ENCODE results near the gene EPS8L1. TPM values are rescaled to one million over a fixed set of nuclear protein-coding genes. Genes with fewer than 3 reads are reported as not detected.

The EPS8L1 gene
- total RNA-seq, 6 donors from 2014 or later: 30.2 to 55.7 (median 43.3) TPM

DNA sequence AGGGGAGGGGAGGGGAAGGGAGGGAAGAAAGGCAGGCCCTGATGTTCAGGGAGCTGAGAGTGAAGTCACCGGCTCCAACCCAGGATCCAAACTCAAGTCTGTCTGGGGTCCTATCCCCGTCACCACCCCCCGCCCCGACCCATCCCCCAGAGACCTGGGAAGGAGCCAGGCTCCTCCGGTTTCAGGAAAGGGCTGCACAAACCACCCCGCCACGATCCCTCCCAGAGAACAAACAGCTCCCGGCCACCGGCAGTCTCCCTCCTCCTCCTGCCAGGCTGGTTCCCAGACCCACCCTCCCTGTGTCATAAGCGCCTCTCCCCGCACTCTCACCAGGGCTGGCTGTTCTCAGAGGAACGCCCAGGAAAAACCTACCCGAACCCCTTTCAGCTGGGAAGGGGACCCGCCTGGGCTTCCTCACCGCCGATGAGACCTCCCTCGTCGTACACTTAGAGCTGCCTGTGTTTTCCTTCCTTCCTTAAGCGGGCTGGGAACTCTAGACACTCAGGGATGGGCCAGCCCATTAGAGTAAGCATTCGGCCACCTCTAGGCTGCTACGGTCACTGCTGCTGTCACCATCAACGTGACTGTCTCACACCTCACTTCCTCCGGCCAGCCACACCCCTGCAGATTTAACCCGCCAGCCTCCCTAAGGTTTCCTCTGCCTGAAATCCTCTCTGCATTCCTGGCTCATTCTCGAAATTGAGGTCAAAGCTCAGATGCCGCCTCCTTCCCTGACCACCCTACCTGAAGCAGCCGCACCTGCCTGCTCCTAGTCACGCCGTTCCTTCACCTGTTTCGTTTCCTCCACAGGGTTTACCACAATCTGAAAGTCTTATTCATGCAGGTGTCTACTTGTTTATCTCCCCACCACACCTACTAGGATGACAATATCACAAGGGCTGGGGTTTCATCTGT, 6.5 kb upstream of the EPS8L1 start:
- no peaks in the 10 kb centered on the region for H3K36me3 ChIP-seq
- H3K4me1 ChIP-seq: peaks cover 3 to 14% (median 9%) of the 10 kb centered on the region in 4 donors
- DNase-seq (peak in 1 of 2 donors; percentile 78), ATAC-seq (ENCODE audit: low FRiP score in 2 of 2) (peak; percentile 74 to 92)
- H3K4me3 ChIP-seq: peak overlapping the region in 3 of 4 donors; percentile 38 to 47 (median 46)
- H3K9me3 ChIP-seq: no peaks in the 10 kb centered on the region
- 3% methylated on average over 22 to 26 of the region's 30 CpGs for WGBS, 2 donors
- no peaks in the 10 kb centered on the region for H3K27me3 ChIP-seq
- H3K27ac ChIP-seq: peak overlapping the region; percentile 67 to 80 (median 72)
- TF ChIP-seq POLR2A (IDR thresholded peaks at IDR 0.05) (peak in 3 of 4 donors; percentile 37 to 61 (median 56)), EP300 (IDR thresholded peaks at IDR 0.05) (no peak), POLR2AphosphoS5 (IDR thresholded peaks at IDR 0.05) (peak in 1 of 2 donors; percentile 68)
- TF ChIP-seq, protein P1, sequence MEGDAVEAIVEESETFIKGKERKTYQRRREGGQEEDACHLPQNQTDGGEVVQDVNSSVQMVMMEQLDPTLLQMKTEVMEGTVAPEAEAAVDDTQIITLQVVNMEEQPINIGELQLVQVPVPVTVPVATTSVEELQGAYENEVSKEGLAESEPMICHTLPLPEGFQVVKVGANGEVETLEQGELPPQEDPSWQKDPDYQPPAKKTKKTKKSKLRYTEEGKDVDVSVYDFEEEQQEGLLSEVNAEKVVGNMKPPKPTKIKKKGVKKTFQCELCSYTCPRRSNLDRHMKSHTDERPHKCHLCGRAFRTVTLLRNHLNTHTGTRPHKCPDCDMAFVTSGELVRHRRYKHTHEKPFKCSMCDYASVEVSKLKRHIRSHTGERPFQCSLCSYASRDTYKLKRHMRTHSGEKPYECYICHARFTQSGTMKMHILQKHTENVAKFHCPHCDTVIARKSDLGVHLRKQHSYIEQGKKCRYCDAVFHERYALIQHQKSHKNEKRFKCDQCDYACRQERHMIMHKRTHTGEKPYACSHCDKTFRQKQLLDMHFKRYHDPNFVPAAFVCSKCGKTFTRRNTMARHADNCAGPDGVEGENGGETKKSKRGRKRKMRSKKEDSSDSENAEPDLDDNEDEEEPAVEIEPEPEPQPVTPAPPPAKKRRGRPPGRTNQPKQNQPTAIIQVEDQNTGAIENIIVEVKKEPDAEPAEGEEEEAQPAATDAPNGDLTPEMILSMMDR (IDR thresholded peaks at IDR 0.05): peak in 3 of 6 experiments; percentile 18 to 30 (median 23)

DNA sequence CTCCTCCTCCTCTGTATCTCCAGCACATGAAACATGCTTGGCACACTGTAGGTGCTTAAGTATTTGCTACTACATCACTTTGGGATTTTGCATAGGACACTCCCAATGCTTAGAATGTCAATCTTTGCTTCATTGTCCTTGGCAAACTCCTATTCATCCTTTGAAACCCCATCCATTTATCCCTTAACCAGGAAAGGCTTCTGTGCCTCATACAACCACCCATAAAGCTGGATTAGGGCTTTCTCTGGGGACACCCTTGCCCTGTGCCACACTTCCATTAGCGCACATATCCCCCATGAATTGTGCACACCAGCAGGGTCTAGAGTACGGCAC, 5.8 kb upstream of the EPS8L1 start:
- no peak for ATAC-seq (ENCODE audit: low FRiP score in 2 of 2)
- H3K4me1 ChIP-seq: peaks cover 3 to 14% (median 9%) of the 10 kb centered on the region in 4 donors
- H3K27ac ChIP-seq: peak overlapping the region; percentile 67 to 80 (median 72)
- H3K9me3 ChIP-seq: no peaks in the 10 kb centered on the region
- H3K4me3 ChIP-seq: peak overlapping the region in 2 of 4 donors; percentile 46 to 47
- TF ChIP-seq POLR2AphosphoS5 (IDR thresholded peaks at IDR 0.05) (no peak), POLR2A (IDR thresholded peaks at IDR 0.05) (no peak), EP300 (IDR thresholded peaks at IDR 0.05) (no peak)
- TF ChIP-seq, protein P1 (IDR thresholded peaks at IDR 0.05): no peak
- DNase-seq: no peak
- no peaks in the 10 kb centered on the region for H3K36me3 ChIP-seq
- no peaks in the 10 kb centered on the region for H3K27me3 ChIP-seq
- 86 to 94% methylated on average over 2 of the region's 2 CpGs for WGBS, 2 donors

DNA sequence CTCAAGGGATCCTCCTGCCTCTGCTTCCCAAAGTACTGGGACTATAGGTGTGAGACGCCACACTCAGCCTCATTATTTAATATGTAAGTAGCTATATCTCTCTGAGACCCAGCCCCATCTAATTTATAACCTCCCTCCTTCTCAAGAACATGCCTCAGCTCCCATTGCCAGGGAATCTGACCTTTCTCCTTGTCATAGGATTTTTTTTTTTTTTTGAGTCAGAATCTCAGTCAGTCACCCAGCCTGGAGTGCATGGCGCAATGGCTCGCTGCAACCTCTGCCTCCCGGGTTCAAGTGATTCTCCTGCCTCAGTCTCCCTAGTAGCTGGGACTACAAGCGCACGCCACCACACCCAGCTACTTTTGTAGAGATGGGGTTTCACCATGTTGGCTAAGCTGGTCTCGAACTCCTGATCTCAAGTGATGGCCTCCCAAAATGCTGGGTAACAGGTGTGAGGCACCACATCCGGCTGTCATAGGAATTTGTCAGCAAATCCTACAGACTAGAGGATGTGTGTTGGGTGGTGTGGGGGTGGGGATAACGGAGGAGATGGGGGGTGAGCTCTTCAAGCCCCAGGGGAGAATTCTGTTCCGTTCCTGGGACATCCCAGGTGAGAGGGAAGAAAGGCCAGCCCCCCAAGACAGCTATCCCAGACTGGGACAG, 5.1 kb upstream of the EPS8L1 start:
- TF ChIP-seq, protein P1 (IDR thresholded peaks at IDR 0.05): no peak
- no peak for TF ChIP-seq POLR2A (IDR thresholded peaks at IDR 0.05)
- TF ChIP-seq EP300 (IDR thresholded peaks at IDR 0.05): no peak
- no peak for TF ChIP-seq POLR2AphosphoS5 (IDR thresholded peaks at IDR 0.05)
- H3K27me3 ChIP-seq: no peaks in the 10 kb centered on the region
- WGBS, 2 donors: 72 to 79% methylated on average over 10 of the region's 10 CpGs
- H3K9me3 ChIP-seq: no peaks in the 10 kb centered on the region
- no peak overlapping the region for H3K4me3 ChIP-seq
- H3K27ac ChIP-seq: no peak overlapping the region
- H3K4me1 ChIP-seq: peaks cover 3 to 18% (median 12%) of the 10 kb centered on the region in 4 donors
- H3K36me3 ChIP-seq: no peaks in the 10 kb centered on the region
- DNase-seq (no peak), ATAC-seq (ENCODE audit: low FRiP score in 2 of 2) (no peak)

DNA sequence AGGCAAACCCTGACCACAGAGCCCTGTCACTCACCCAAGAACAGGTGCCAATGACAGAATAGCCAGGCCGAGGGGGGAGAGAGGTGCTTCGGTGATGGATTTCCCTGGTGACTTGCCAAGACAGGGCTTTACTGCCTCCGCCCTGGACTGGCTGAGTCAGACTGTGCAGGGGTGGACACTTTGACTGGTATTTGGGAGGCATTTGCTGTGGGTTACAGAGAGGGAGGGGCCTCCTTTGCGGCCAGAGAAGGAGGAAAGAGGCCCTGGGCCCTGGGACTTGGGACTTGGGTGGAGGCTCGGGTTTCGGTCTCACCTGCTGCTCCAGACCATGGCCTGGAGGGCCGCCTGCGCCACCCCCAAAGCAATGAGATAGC, 4.6 kb upstream of the EPS8L1 start:
- Histone ChIP-seq H3K4me3 (no peak overlapping the region), H3K9me3 (no peaks in the 10 kb centered on the region), H3K27ac (no peak overlapping the region), H3K27me3 (no peaks in the 10 kb centered on the region), H3K4me1 (peaks cover 3 to 18% (median 12%) of the 10 kb centered on the region in 4 donors), H3K36me3 (no peaks in the 10 kb centered on the region)
- WGBS, 2 donors: 29 to 63% methylated on average over 8 of the region's 8 CpGs
- peak; percentile 34 to 61 for ATAC-seq (ENCODE audit: low FRiP score in 2 of 2)
- DNase-seq: no peak
- TF ChIP-seq EP300 (IDR thresholded peaks at IDR 0.05): no peak
- TF ChIP-seq POLR2AphosphoS5 (IDR thresholded peaks at IDR 0.05): no peak
- TF ChIP-seq, protein P1 (IDR thresholded peaks at IDR 0.05): no peak
- no peak for TF ChIP-seq POLR2A (IDR thresholded peaks at IDR 0.05)
